ENCODE data around the gene ANXA4.

GRCh38 chr2:69796174-69796573, 54.2 kb downstream of the ANXA4 start:
- no peak for TF ChIP-seq CTCF (IDR thresholded peaks at IDR 0.05)
- TF ChIP-seq POLR2A (IDR thresholded peaks at IDR 0.05): no peak

Measured in thyroid gland (tissue), 4 donors.